ENCODE results near the gene HSD17B3.
"Not testable (repeated sequence)": the region's sequence is repeated elsewhere in the genome, so short reads cannot be mapped to it uniquely, and the experiment has no call there.

HSD17B3 gene

DNA sequence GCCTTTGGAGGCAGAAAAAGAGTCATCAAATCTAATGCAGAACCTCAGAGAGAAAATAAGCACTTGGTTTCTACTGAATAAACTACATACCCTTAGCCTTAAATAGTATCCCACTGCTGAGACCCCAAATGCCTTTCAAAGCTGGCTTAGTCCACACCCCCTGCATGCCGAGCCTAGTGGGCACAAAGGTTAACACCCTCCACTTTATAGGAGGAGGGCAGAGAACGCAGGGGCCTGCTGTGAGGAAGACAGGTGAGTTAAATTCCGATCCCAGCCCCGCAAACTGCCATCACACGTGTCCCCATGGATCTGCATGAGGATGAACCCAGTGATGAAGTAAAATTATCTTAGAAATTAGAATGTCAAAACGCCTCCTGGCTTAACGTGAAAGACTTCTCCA, 19.5 kb upstream of the HSD17B3 start:
- TF ChIP-seq, protein P1, sequence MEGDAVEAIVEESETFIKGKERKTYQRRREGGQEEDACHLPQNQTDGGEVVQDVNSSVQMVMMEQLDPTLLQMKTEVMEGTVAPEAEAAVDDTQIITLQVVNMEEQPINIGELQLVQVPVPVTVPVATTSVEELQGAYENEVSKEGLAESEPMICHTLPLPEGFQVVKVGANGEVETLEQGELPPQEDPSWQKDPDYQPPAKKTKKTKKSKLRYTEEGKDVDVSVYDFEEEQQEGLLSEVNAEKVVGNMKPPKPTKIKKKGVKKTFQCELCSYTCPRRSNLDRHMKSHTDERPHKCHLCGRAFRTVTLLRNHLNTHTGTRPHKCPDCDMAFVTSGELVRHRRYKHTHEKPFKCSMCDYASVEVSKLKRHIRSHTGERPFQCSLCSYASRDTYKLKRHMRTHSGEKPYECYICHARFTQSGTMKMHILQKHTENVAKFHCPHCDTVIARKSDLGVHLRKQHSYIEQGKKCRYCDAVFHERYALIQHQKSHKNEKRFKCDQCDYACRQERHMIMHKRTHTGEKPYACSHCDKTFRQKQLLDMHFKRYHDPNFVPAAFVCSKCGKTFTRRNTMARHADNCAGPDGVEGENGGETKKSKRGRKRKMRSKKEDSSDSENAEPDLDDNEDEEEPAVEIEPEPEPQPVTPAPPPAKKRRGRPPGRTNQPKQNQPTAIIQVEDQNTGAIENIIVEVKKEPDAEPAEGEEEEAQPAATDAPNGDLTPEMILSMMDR (conservative IDR thresholded peaks at IDR 0.05): no peak
- no peak overlapping the region for H3K27ac ChIP-seq

DNA sequence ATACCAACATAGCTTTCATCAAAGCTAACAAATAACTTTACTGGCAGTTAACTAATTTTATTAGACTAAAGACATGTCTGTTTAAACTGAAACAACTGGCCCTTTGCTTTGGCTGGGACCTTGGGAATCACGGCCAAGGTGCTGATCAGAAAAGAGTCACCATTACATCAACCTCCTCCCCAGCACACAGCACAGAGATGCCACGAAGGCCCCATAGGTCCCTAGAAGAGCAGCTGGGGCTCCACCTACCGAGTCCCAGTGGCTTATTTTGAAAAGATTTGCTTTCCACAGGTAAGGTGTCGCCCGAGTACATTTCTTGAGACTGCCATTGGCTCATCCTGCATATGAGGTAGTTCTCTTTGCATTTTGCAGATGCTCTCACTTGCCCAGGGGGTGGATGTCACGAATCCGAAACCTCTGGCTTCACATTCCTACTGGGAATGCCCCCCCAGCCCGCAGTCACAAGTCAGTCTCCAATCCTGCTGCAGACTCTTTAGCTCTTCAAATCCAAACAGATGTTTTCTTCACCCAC, 18.8 kb upstream of the HSD17B3 start:
- no peak overlapping the region for H3K27ac ChIP-seq
- TF ChIP-seq ZFX (IDR thresholded peaks at IDR 0.05): no peak

DNA sequence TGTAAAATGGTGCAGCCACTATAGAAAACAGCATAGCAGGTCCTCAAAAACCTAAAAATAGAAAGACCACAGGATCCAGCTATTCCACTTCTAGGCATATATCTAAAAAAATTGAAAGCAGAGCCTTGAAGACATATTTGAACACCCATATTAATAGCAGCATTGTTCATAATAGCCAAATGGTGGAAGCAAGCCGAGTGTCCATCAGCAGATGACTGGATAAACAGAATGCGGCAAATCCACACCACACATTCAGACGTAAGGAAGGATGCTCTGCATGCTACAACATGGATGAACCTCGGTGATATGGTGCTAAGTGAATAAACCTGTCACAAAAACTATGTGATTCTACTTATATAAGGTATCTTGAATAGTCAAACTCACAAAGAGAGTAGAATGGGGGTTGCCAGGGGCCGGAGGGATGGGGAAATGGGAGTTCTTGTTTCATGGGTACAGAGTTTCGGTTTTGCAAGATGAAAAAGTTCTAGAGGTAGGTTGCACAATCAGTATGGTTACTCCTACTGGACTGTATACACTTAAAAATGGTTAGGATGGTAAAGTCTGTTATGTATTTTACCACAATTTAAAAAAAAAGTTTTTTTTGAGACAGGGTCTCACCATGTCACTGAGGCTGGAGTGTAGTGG, 17.1 kb upstream of the HSD17B3 start:
- TF ChIP-seq ZFX (IDR thresholded peaks at IDR 0.05): no peak
- TF ChIP-seq, protein P1 (conservative IDR thresholded peaks at IDR 0.05): no peak

DNA sequence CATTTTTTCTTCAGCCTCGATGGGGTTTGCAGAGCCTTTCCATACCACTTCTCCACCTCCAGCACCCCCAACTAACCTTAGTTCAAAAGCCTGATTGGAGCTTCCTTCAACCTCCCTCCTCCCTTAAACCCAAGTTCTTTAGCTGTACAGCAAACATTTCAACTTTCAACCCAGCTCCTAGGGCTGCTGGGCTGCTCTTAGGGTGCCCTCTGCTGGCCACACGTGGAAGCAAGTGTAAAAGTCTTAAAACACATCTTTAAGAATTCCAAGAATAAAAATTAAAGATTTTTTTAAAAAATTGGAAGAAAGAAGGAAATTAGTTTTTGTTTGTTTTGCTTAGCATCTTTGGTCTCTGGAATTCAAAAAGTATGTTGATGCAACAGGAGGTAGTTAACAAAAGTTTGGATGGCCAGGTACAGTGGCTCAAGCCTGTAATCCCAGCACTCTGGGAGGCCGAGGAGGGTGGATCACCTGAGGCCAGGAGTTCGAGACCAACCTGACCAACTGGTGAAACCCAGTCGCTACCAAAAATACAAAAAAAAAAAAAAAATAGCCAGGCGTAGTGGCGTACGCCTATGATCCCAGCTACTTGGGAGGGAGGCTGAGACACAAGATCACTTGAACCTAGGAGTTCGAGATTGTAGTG, 15.5 kb upstream of the HSD17B3 start:
- H3K27ac ChIP-seq: no peak overlapping the region

More for the DNA sequence above, 17.1 kb upstream of the HSD17B3 start:
- H3K27ac ChIP-seq: no peak overlapping the region

DNA sequence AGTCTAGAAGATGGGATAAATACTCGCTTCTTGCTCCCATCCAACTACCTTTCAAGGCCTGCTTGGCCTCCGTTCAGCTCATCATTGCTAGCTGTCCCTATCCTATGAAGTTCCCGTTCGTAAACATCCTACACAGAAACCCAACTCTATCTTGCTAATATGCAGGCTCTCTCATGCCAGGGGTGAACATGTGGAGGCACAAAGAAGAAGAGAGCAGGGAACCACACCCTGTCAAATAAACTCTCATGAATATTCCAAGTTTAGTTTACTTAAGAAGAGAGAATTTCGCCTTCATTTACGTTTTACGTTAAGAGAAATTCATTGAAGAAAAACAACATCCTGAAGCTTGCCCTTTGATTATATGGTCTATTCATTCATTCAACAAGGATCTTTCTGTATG, 7.9 kb upstream of the HSD17B3 start:
- no peak overlapping the region for H3K27ac ChIP-seq
- TF ChIP-seq, protein P1 (conservative IDR thresholded peaks at IDR 0.05): no peak

More for the DNA sequence above, 15.5 kb upstream of the HSD17B3 start:
- no peak for TF ChIP-seq ZFX (IDR thresholded peaks at IDR 0.05)
- TF ChIP-seq, protein P1 (conservative IDR thresholded peaks at IDR 0.05): peak; percentile 95

DNA sequence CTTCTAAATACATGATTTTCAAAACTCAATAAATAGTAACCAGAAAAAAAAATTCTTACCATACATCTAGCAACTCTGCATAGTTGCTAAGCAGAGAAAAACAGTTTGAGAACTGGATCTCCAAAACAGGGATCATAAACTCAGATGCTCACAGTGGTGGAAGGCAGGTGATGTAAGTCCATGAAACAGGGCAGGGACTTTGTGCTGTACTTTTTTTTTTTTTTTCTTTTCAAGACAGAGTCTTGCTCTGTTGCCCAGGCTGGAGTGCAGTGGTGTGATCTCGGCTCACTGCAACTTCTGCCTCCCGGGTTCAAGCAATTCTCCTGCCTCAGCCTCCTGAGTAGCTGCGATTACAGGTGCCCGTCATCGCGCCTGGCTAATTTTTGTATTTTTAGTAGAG, 5.0 kb upstream of the HSD17B3 start:
- not testable (repeated sequence) for H3K27ac ChIP-seq

DNA sequence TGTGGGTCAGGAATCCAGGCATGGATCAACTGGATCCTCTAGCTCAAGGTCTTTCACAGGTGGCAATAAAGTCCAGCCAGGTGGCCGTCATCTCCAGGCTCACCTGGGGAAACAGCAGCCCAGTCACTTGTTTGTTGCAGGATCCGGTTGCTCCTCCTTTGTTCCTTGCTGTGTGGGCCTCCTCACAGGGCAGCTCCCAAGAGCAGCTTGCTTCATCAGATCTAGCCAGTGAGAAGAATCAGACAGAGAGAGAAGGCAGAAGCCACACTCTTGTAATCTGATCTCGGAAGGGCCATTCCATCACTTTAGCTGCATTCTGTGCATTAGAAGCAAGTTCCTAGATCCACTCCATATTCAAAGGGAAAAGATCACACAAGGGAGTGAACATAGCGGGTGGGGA, 3.2 kb upstream of the HSD17B3 start:
- no peak for TF ChIP-seq ZFX (IDR thresholded peaks at IDR 0.05)
- TF ChIP-seq, protein P1 (conservative IDR thresholded peaks at IDR 0.05): no peak
- no peak overlapping the region for H3K27ac ChIP-seq

DNA sequence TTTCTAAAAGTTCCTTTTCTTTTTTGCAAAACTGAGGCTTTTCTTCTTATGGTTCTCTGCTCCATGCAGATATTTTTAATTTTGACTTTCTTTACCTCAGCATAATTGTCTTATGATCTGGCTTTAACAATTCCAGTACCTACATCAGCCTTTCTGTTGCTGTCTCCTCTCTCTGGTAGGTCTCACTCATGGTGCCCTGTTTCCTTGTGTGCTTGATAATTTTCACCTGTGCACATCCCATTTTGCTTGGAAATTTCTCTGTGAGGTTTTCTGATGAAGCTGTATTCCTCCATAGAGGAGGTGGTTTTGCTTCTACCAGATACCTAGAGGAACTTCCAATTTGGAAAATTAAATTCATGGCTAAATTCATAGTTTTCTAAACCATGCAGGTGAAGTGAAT, 2.3 kb upstream of the HSD17B3 start:
- H3K27ac ChIP-seq: no peak overlapping the region
- no peak for TF ChIP-seq ZFX (IDR thresholded peaks at IDR 0.05)
- TF ChIP-seq, protein P1 (conservative IDR thresholded peaks at IDR 0.05): no peak
